HEK293 (cell line): ENCODE results near the gene PCDHA7.

ENCODE experiments used
- CTCF ChIA-PET: fragments of 350-600 bp; formaldehyde crosslinking; extraction: SDS; loops from one replicate; lab custom pipeline; 2021; ENCODE audit warnings: antibody characterized with exemption; lab: Yijun Ruan, JAX
- POLR2A ChIA-PET: fragments of 300-600 bp; formaldehyde crosslinking; extraction: SDS; loops from one replicate; lab custom pipeline; 2020; ENCODE audit warnings: antibody characterized with exemption, inconsistent platforms; lab: Yijun Ruan, JAX
- H3K27ac ChIP-seq: fragments of 200-500 bp; sonication (Bioruptor generic); 2 replicates; pipeline ENCODE4 v1.5.1; 2014; ENCODE audit warnings: low read depth, low read length, control low read depth, inconsistent platforms; ENCODE audit errors: extremely low read depth
- H3K36me3 ChIP-seq, 2 experiments: fragments of 200-500 bp in 1 of 2; sonication (Bioruptor generic) in 1 of 2; 1 replicate in 1 of 2; 2 replicates in 1 of 2; pipeline ENCODE4 v1.5.1; 2014 to 2017; ENCODE audit warnings: inconsistent platforms in 2 of 2, low read length in 2 of 2; ENCODE audit not compliant: control insufficient read depth in 2 of 2, insufficient read depth in 1 of 2
- H3K4me1 ChIP-seq: fragments of 200-500 bp; sonication (Bioruptor generic); 2 replicates; pipeline ENCODE4 v1.5.1; 2014; ENCODE audit warnings: mild to moderate bottlenecking, low read length, inconsistent platforms; ENCODE audit not compliant: control insufficient read depth, insufficient read depth
- H3K4me3 ChIP-seq: 2 replicates; pipeline ENCODE4 v1.5.1; 2011; ENCODE audit warnings: low read depth, mild to moderate bottlenecking, control low read depth, low read length, moderate library complexity
- H3K9me3 ChIP-seq: fragments of 200-500 bp; sonication (Bioruptor generic); 2 replicates; pipeline ENCODE4 v1.5.1; 2014; ENCODE audit warnings: low read depth, low read length, inconsistent platforms; ENCODE audit not compliant: control insufficient read depth, insufficient read depth
- BCL11B ChIP-seq: fragments of 450-650 bp; formaldehyde crosslinking; IDR thresholded peaks from 2 replicates; pipeline ENCODE4 v1.5.1; 2016; ENCODE audit warnings: low read depth, missing biosample characterization, missing genetic modification characterization
- MZF1 ChIP-seq: fragments of 450-650 bp; formaldehyde crosslinking; IDR thresholded peaks from 2 replicates; pipeline ENCODE4 v1.5.1; 2017; ENCODE audit warnings: missing biosample characterization, missing genetic modification characterization, borderline replicate concordance
- PRDM2 ChIP-seq: fragments of 450-650 bp; formaldehyde crosslinking; IDR thresholded peaks from 2 replicates; pipeline ENCODE4 v1.5.1; 2016; ENCODE audit warnings: missing biosample characterization, missing genetic modification characterization, borderline replicate concordance
- REPIN1 ChIP-seq: fragments of 450-650 bp; formaldehyde crosslinking; IDR thresholded peaks from 2 replicates; pipeline ENCODE4 v1.5.1; 2017; ENCODE audit warnings: missing biosample characterization, missing genetic modification characterization, low read depth
- ZBTB7A ChIP-seq: fragments of 450-650 bp; formaldehyde crosslinking; IDR thresholded peaks from 2 replicates; pipeline ENCODE4 v1.5.1; 2016; ENCODE audit warnings: low read depth, missing biosample characterization, missing genetic modification characterization
- ZNF23 ChIP-seq: fragments of 450-650 bp; formaldehyde crosslinking; IDR thresholded peaks from 2 replicates; pipeline ENCODE4 v1.5.1; 2016; ENCODE audit warnings: missing biosample characterization, missing genetic modification characterization, borderline replicate concordance
- ZNF473 ChIP-seq: fragments of 450-650 bp; formaldehyde crosslinking; IDR thresholded peaks from 2 replicates; pipeline ENCODE4 v1.5.1; 2017; ENCODE audit warnings: missing biosample characterization, missing genetic modification characterization
- ZNF514 ChIP-seq: fragments of 450-650 bp; formaldehyde crosslinking; IDR thresholded peaks from 2 replicates; pipeline ENCODE4 v1.5.1; 2016; ENCODE audit warnings: missing biosample characterization, missing genetic modification characterization
- ZNF596 ChIP-seq: fragments of 450-650 bp; IDR thresholded peaks from 2 replicates; pipeline ENCODE4 v1.5.0; 2018; ENCODE audit warnings: missing biosample characterization, mild to moderate bottlenecking, missing genetic modification characterization, moderate library complexity
- ZNF654 ChIP-seq: fragments of 450-650 bp; formaldehyde crosslinking; IDR thresholded peaks from 2 replicates; pipeline ENCODE4 v1.5.1; 2016; ENCODE audit warnings: low read depth, missing biosample characterization, missing genetic modification characterization
- TF ChIP-seq, protein P1 (sequence below): fragments of 450-650 bp; formaldehyde crosslinking; IDR thresholded peaks from 2 replicates; pipeline ENCODE4 v1.5.1; 2017; ENCODE audit warnings: missing biosample characterization, missing genetic modification characterization
- TF ChIP-seq, protein P2 (sequence below): fragments of 450-650 bp; formaldehyde crosslinking; IDR thresholded peaks from 2 replicates; pipeline ENCODE4 v1.5.1; 2016; ENCODE audit warnings: missing biosample characterization, missing genetic modification characterization
- TF ChIP-seq, protein P3 (sequence below): fragments of 450-650 bp; formaldehyde crosslinking; IDR thresholded peaks from 2 replicates; pipeline ENCODE4 v1.5.1; 2017; ENCODE audit warnings: missing biosample characterization, missing genetic modification characterization
- TF ChIP-seq, protein P4 (sequence below): fragments of 450-650 bp; formaldehyde crosslinking; IDR thresholded peaks from 2 replicates; pipeline ENCODE4 v1.5.1; 2016; ENCODE audit warnings: missing biosample characterization, missing genetic modification characterization

The PCDHA7 gene

DNA sequence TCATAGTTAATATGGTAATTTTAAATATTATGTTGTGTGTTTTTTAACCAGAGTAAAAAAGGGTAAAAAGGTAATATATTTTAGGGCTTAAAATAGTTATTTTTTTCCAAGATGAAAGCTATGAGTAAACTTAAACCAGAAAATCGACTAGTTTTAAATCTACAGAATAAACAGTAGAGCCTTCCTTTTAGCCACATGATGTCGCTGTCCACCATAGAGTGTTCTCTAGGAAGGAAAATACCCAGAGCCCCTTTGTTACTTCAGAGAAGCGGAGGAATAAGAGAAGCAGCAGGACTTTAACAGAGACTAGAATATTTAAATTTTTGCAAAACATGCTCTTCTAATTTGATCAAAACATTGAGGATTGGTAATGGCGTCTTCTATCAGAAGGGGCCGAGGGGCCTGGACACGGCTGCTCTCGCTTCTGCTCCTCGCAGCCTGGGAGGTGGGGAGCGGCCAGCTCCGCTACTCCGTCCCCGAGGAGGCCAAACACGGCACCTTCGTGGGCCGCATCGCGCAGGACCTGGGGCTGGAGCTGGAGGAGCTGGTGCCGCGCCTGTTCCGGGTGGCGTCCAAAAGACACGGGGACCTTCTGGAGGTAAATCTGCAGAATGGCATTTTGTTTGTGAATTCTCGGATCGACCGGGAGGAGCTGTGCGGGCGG lies 39.3 kb upstream of the PCDHA7 start, which contains the start of gene PCDHA2:
PCDHA2 (plus strand) TSS at position 258 of the 664 bp plus-strand sequence.
- no peak within 1 kb of the TSS for H3K4me3 ChIP-seq
- H3K4me1 ChIP-seq = no peaks in the 10 kb centered on the region
- no peak within 1 kb of the TSS for H3K27ac ChIP-seq
- no peaks in the 10 kb centered on the region for H3K9me3 ChIP-seq
- CTCF ChIA-PET = interaction anchor here (0.6 to 1.9 kb wide), 5 partner anchors 10 to 47 kb away, joined by 3 to 6 read pairs (median 4); partner anchors contain the start of genes PCDHA1 and PCDHA4
- no peaks in the 10 kb centered on the region for H3K36me3 ChIP-seq
- POLR2A ChIA-PET = no interaction called here
- TF ChIP-seq ZNF23 = no peak
- TF ChIP-seq ZNF654 (tag by site-specific recombination) = peak; percentile 20; the same call in 1 of the 2 replicates
- TF ChIP-seq, protein P1, sequence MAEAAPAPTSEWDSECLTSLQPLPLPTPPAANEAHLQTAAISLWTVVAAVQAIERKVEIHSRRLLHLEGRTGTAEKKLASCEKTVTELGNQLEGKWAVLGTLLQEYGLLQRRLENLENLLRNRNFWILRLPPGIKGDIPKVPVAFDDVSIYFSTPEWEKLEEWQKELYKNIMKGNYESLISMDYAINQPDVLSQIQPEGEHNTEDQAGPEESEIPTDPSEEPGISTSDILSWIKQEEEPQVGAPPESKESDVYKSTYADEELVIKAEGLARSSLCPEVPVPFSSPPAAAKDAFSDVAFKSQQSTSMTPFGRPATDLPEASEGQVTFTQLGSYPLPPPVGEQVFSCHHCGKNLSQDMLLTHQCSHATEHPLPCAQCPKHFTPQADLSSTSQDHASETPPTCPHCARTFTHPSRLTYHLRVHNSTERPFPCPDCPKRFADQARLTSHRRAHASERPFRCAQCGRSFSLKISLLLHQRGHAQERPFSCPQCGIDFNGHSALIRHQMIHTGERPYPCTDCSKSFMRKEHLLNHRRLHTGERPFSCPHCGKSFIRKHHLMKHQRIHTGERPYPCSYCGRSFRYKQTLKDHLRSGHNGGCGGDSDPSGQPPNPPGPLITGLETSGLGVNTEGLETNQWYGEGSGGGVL = no peak
- TF ChIP-seq MZF1 (tag by site-specific recombination) = no peak
- no peak for TF ChIP-seq ZNF596 (tag by site-specific recombination)
- no peak for TF ChIP-seq REPIN1 (tag by site-specific recombination)
- no peak for TF ChIP-seq ZNF473
- TF ChIP-seq, all 188 proteins: peak for 1

DNA sequence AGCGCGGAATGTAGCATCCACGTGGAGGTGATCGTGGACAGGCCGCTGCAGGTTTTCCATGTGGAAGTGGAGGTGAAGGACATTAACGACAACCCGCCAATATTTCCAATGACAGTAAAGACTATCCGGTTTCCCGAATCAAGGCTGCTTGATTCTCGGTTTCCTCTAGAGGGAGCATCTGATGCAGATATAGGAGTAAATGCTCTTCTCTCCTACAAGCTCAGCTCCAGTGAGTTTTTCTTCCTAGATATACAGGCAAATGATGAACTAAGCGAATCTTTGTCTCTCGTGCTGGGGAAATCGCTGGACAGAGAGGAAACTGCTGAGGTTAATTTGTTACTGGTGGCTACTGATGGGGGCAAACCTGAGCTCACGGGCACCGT lies 38.8 kb upstream of the PCDHA7 start:
- POLR2A ChIA-PET = no interaction called here
- Histone ChIP-seq H3K36me3 (no peaks in the 10 kb centered on the region), H3K9me3 (no peaks in the 10 kb centered on the region), H3K27ac (no peak overlapping the region), H3K4me3 (no peak overlapping the region), H3K4me1 (no peaks in the 10 kb centered on the region)
- TF ChIP-seq ZBTB7A (tag by site-specific recombination) (no peak), BCL11B (no peak), REPIN1 (tag by site-specific recombination) (no peak), PRDM2 (tag by site-specific recombination) (no peak), ZNF514 (tag by site-specific recombination) (no peak)
- TF ChIP-seq, protein P2, sequence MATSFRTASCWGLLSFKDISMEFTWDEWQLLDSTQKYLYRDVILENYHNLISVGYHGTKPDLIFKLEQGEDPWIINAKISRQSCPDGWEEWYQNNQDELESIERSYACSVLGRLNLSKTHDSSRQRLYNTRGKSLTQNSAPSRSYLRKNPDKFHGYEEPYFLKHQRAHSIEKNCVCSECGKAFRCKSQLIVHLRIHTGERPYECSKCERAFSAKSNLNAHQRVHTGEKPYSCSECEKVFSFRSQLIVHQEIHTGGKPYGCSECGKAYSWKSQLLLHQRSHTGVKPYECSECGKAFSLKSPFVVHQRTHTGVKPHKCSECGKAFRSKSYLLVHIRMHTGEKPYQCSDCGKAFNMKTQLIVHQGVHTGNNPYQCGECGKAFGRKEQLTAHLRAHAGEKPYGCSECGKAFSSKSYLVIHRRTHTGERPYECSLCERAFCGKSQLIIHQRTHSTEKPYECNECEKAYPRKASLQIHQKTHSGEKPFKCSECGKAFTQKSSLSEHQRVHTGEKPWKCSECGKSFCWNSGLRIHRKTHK (tag by site-specific recombination) = no peak
- TF ChIP-seq, protein P3, sequence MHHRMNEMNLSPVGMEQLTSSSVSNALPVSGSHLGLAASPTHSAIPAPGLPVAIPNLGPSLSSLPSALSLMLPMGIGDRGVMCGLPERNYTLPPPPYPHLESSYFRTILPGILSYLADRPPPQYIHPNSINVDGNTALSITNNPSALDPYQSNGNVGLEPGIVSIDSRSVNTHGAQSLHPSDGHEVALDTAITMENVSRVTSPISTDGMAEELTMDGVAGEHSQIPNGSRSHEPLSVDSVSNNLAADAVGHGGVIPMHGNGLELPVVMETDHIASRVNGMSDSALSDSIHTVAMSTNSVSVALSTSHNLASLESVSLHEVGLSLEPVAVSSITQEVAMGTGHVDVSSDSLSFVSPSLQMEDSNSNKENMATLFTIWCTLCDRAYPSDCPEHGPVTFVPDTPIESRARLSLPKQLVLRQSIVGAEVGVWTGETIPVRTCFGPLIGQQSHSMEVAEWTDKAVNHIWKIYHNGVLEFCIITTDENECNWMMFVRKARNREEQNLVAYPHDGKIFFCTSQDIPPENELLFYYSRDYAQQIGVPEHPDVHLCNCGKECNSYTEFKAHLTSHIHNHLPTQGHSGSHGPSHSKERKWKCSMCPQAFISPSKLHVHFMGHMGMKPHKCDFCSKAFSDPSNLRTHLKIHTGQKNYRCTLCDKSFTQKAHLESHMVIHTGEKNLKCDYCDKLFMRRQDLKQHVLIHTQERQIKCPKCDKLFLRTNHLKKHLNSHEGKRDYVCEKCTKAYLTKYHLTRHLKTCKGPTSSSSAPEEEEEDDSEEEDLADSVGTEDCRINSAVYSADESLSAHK (tag by site-specific recombination) = no peak
- TF ChIP-seq, protein P4, sequence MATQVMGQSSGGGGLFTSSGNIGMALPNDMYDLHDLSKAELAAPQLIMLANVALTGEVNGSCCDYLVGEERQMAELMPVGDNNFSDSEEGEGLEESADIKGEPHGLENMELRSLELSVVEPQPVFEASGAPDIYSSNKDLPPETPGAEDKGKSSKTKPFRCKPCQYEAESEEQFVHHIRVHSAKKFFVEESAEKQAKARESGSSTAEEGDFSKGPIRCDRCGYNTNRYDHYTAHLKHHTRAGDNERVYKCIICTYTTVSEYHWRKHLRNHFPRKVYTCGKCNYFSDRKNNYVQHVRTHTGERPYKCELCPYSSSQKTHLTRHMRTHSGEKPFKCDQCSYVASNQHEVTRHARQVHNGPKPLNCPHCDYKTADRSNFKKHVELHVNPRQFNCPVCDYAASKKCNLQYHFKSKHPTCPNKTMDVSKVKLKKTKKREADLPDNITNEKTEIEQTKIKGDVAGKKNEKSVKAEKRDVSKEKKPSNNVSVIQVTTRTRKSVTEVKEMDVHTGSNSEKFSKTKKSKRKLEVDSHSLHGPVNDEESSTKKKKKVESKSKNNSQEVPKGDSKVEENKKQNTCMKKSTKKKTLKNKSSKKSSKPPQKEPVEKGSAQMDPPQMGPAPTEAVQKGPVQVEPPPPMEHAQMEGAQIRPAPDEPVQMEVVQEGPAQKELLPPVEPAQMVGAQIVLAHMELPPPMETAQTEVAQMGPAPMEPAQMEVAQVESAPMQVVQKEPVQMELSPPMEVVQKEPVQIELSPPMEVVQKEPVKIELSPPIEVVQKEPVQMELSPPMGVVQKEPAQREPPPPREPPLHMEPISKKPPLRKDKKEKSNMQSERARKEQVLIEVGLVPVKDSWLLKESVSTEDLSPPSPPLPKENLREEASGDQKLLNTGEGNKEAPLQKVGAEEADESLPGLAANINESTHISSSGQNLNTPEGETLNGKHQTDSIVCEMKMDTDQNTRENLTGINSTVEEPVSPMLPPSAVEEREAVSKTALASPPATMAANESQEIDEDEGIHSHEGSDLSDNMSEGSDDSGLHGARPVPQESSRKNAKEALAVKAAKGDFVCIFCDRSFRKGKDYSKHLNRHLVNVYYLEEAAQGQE (tag by site-specific recombination) = no peak
- CTCF ChIA-PET = interaction anchor here (0.6 to 1.9 kb wide), 4 partner anchors 10 to 46 kb away, joined by 3 to 6 read pairs (median 4); partner anchors contain the start of genes PCDHA1 and PCDHA4
